Stimulated activated naive CD8-positive, alpha-beta T cell treated with anti-CD3 and anti-CD28 coated beads, Interleukin-15, Interleukin-2, amounts not matched to agents 100 ng/mL and 50 ng/mL, for 24 hours (primary cell): ENCODE results near the gene PDE4D.

ENCODE experiments used
- H3K27ac Mint-ChIP-seq: one replicate; pipeline ENCODE4 v1.8.0; 2021; ENCODE audit warnings: mild to moderate bottlenecking, mixed read lengths
- H3K27me3 Mint-ChIP-seq: one replicate; pipeline ENCODE4 v1.8.0; 2021; ENCODE audit warnings: mixed read lengths
- H3K36me3 Mint-ChIP-seq: one replicate; pipeline ENCODE4 v1.8.0; 2021; ENCODE audit warnings: low read depth, mixed read lengths
- H3K4me1 Mint-ChIP-seq: one replicate; pipeline ENCODE4 v1.8.0; 2021; ENCODE audit warnings: low read depth, mixed read lengths
- H3K4me3 Mint-ChIP-seq: one replicate; pipeline ENCODE4 v1.8.0; 2021; ENCODE audit warnings: mild to moderate bottlenecking, mixed read lengths
- H3K9me3 Mint-ChIP-seq: one replicate; pipeline ENCODE4 v1.8.0; 2021; ENCODE audit warnings: mixed read lengths

PDE4D gene

DNA sequence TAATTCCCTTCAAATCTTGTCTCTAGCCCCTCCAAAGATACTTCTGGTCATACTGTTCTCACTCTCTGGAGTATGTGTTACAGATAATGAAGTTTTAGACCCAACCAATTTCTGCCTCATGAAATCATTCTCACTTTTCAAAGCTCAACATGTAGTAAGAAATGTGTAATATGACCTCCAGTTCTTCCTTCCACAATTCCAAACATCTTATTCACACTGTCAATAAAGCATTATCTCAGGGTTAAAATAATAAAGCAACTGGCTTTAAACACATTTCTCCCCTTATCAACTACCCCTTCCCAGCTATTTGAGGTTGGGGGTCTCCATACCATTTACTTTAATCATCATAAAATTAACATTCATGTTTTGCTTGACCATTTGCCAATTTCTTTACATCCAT is 656.5 kb downstream of the PDE4D start:
- peaks cover 3% of the 10 kb centered on the region for H3K9me3 Mint-ChIP-seq
- peaks cover 16% of the 10 kb centered on the region for H3K27me3 Mint-ChIP-seq
- no peak overlapping the region for H3K27ac Mint-ChIP-seq
- no peaks in the 10 kb centered on the region for H3K36me3 Mint-ChIP-seq
- no peak overlapping the region for H3K4me3 Mint-ChIP-seq
- H3K4me1 Mint-ChIP-seq, result peaks cover 23% of the 10 kb centered on the region

GRCh38 chr5:59236448-59236847 is 657.1 kb downstream of the PDE4D start:
- Mint-ChIP-seq H3K4me3 (no peak overlapping the region), H3K27me3 (peaks cover 20% of the 10 kb centered on the region), H3K36me3 (no peaks in the 10 kb centered on the region), H3K9me3 (peaks cover 3% of the 10 kb centered on the region), H3K27ac (no peak overlapping the region), H3K4me1 (peaks cover 23% of the 10 kb centered on the region)

DNA sequence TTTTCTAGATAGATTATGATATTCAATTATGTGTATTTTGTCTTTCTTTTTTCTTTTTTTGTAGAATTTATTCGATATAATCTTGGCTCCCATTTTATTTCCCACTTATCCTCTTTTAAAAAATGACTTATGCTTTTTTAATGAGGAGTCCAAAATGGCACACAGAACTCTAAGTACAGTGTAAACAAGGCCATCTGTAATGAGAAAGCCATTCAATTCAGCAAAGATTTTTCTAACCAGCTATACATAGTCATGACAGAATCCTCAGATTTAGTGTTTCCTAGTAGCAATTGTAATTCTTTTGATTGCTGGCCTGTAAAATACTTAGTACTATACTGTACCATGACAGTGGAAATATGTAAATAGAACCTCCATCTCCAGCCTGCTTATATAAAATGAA is 659.3 kb downstream of the PDE4D start:
- Mint-ChIP-seq H3K9me3 (peaks cover 3% of the 10 kb centered on the region), H3K27ac (no peak overlapping the region)

DNA sequence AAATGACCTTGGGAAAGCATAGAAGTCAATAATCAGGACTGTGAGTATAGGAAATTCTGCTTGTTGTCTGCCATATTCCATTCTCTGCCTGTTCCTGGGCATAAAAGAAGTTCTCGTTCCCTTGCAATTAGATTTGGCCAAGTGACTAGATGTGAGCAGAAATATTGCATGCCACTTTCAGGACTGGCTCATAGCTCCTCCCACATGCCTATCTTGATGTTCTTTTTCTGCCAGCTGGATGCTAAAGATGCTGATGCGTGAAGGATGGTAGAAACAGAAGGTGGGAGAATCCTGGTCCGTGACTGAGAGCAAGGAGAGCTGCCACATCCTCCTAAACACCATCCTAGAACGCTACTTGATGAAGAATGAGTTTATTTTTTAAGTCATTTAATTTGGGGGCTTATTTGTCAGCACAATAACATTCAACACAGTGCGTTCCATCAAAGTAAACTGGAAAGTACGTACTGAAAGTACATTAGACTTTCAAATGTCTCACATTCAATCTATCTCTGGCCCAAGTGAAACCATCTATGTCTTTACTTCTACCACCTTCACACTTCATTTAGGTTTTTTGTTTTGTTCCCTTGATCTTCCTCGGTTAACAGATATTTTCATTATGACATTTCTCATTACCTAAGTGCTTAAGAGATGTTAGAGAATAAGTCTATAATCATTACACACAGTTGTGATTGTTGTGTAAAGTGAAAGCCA is 662.1 kb downstream of the PDE4D start:
- no peaks in the 10 kb centered on the region for H3K36me3 Mint-ChIP-seq
- H3K27me3 Mint-ChIP-seq, result peaks cover 12% of the 10 kb centered on the region
- H3K27ac Mint-ChIP-seq, result no peak overlapping the region
- H3K9me3 Mint-ChIP-seq, result peaks cover 3% of the 10 kb centered on the region
- no peak overlapping the region for H3K4me3 Mint-ChIP-seq
- H3K4me1 Mint-ChIP-seq, result no peaks in the 10 kb centered on the region

More for the DNA sequence above, 659.3 kb downstream of the PDE4D start:
- no peaks in the 10 kb centered on the region for H3K36me3 Mint-ChIP-seq
- H3K4me3 Mint-ChIP-seq, result no peak overlapping the region
- H3K4me1 Mint-ChIP-seq, result peaks cover 16% of the 10 kb centered on the region
- peaks cover 20% of the 10 kb centered on the region for H3K27me3 Mint-ChIP-seq

DNA sequence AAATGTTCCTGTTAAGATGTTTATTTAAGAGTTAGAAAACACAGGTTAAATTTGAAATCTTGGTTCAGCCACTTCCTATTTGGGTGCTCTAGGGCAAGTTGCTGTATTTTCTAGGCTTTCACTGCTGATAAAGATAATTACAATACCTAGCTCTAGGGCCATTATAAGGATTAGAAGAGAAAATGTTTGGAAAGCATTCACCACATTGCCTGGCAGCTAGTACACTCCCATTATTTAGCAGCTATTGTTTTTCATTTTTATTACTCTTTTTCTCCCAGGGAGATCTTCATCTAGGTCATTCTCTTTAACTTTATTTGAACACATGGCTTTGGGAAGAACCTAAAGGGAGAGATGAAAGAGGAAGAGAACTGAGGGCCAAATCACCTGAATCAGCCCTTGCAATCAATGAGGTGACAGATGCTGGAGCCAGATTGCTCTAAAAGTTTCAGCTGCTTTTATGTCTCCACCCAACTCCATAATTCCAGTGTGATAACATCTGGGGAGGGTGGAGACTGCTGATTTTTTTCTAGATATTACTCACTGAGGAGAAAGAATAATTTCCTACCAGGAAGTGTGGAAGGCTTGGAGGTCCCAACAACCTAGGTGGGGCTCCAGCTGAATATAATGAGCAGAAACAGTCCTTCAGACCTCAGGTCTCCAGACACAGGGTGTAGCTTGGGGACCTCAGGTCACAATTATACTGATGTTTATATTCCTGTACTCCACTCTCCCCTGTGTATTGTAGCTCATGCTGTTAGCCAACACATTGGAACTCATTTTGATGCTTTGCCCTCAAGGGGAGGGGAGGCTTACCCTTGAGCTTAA is 670.6 kb downstream of the PDE4D start:
- no peak overlapping the region for H3K4me3 Mint-ChIP-seq
- no peaks in the 10 kb centered on the region for H3K36me3 Mint-ChIP-seq
- H3K27me3 Mint-ChIP-seq, result peaks cover 4% of the 10 kb centered on the region
- no peak overlapping the region for H3K27ac Mint-ChIP-seq
- no peaks in the 10 kb centered on the region for H3K9me3 Mint-ChIP-seq
- H3K4me1 Mint-ChIP-seq, result no peaks in the 10 kb centered on the region

GRCh38 chr5:59221769-59222168 is 671.8 kb downstream of the PDE4D start:
- no peak overlapping the region for H3K27ac Mint-ChIP-seq
- H3K4me1 Mint-ChIP-seq, result no peaks in the 10 kb centered on the region
- no peaks in the 10 kb centered on the region for H3K9me3 Mint-ChIP-seq
- no peak overlapping the region for H3K4me3 Mint-ChIP-seq
- H3K36me3 Mint-ChIP-seq, result no peaks in the 10 kb centered on the region
- peaks cover 9% of the 10 kb centered on the region for H3K27me3 Mint-ChIP-seq

GRCh38 chr5:59218424-59219045 is 675.0 kb downstream of the PDE4D start:
- Mint-ChIP-seq H3K27ac (no peak overlapping the region), H3K9me3 (no peaks in the 10 kb centered on the region), H3K4me1 (no peaks in the 10 kb centered on the region), H3K4me3 (no peak overlapping the region), H3K27me3 (peaks cover 28% of the 10 kb centered on the region), H3K36me3 (no peaks in the 10 kb centered on the region)

GRCh38 chr5:59216841-59217240 is 676.7 kb downstream of the PDE4D start:
- H3K4me3 Mint-ChIP-seq, result no peak overlapping the region
- no peaks in the 10 kb centered on the region for H3K4me1 Mint-ChIP-seq
- H3K27ac Mint-ChIP-seq, result no peak overlapping the region
- no peaks in the 10 kb centered on the region for H3K9me3 Mint-ChIP-seq
- H3K27me3 Mint-ChIP-seq, result peaks cover 37% of the 10 kb centered on the region
- H3K36me3 Mint-ChIP-seq, result no peaks in the 10 kb centered on the region

DNA sequence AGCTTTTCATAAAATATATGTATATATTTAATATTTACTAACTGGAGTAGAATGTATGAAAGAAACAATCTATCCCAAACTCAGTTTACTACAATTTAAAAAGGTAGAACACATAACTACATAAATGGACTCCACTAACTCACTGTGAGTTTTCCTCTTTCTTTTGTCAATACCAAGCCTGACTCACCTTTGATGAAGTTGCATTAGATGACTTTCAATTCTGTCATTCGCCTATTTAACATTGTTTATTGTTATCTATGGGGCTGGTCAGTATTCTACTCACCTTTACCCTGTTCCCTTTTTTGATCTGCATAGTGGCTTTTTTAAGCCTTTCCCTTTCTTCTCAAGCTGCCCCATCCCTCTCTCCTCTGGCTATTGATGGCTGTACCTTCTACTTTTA is 680.9 kb downstream of the PDE4D start:
- Mint-ChIP-seq H3K4me1 (no peaks in the 10 kb centered on the region), H3K4me3 (no peak overlapping the region), H3K27ac (no peak overlapping the region), H3K9me3 (no peaks in the 10 kb centered on the region), H3K27me3 (peaks cover 32% of the 10 kb centered on the region), H3K36me3 (no peaks in the 10 kb centered on the region)

- H3K4me1 Mint-ChIP-seq, result peaks cover 10% of the 10 kb centered on the region
- H3K36me3 Mint-ChIP-seq, result no peaks in the 10 kb centered on the region
- no peaks in the 10 kb centered on the region for H3K9me3 Mint-ChIP-seq
- H3K27ac Mint-ChIP-seq, result no peak overlapping the region
- peaks cover 22% of the 10 kb centered on the region for H3K27me3 Mint-ChIP-seq
- no peak overlapping the region for H3K4me3 Mint-ChIP-seq
Measured at GRCh38 chr5:59209758-59210359, 683.7 kb downstream of the PDE4D start.

GRCh38 chr5:59208474-59208873 is 685.1 kb downstream of the PDE4D start:
- H3K27me3 Mint-ChIP-seq, result peaks cover 14% of the 10 kb centered on the region
- no peaks in the 10 kb centered on the region for H3K36me3 Mint-ChIP-seq
- H3K4me1 Mint-ChIP-seq, result peaks cover 10% of the 10 kb centered on the region
- H3K4me3 Mint-ChIP-seq, result no peak overlapping the region
- H3K9me3 Mint-ChIP-seq, result no peaks in the 10 kb centered on the region
- H3K27ac Mint-ChIP-seq, result no peak overlapping the region

GRCh38 chr5:59207401-59207800 is 686.1 kb downstream of the PDE4D start:
- H3K27me3 Mint-ChIP-seq, result peaks cover 9% of the 10 kb centered on the region
- H3K4me3 Mint-ChIP-seq, result no peak overlapping the region
- H3K9me3 Mint-ChIP-seq, result no peaks in the 10 kb centered on the region
- H3K36me3 Mint-ChIP-seq, result no peaks in the 10 kb centered on the region
- H3K4me1 Mint-ChIP-seq, result peaks cover 10% of the 10 kb centered on the region
- no peak overlapping the region for H3K27ac Mint-ChIP-seq

- Mint-ChIP-seq H3K4me3 (no peak overlapping the region), H3K27me3 (peaks cover 9% of the 10 kb centered on the region), H3K4me1 (peaks cover 10% of the 10 kb centered on the region), H3K9me3 (no peaks in the 10 kb centered on the region), H3K36me3 (no peaks in the 10 kb centered on the region), H3K27ac (no peak overlapping the region)
Measured at GRCh38 chr5:59206132-59206581, 687.4 kb downstream of the PDE4D start.

DNA sequence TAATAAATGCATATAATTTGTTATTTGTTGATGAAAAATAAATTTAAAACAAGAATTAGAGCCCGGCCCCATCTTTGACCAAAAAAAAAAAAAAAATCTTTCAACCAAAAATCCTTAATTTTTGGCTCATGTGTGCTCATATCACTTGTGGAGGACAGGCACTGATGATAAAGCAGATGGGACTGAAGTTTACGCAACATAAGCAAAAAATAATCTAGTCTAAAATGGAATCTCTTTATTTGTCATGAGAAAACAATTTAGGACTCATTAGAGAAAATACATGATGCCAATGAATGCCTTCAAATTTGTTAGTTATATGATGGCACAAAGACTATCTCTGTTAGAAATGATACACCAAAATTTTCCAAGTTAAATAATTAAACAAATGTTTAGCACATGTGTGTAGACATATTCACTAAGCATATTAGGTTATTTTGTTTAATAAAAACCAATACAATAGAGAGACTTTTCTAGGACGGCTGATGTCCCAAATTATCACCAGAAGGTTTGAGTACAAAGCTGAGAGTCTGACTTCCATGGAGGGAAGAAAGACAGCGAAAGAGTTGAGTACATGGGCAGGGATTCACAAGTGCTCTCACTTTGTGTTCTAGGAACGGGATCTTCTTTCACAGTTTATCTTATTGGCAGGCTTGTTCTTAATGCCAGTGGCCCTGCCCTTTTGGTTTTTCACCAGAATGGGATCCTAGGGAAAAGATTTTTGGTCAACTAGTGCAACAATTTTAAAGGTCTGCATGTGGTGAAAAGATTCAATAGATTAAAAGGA is 689.2 kb downstream of the PDE4D start:
- Mint-ChIP-seq H3K27ac (no peak overlapping the region), H3K9me3 (no peaks in the 10 kb centered on the region), H3K36me3 (no peaks in the 10 kb centered on the region), H3K27me3 (peaks cover 9% of the 10 kb centered on the region), H3K4me3 (no peak overlapping the region), H3K4me1 (peaks cover 10% of the 10 kb centered on the region)
